ENCODE data around the gene PLCB1. TPM values are rescaled to one million over a fixed set of nuclear protein-coding genes. Genes with fewer than 3 reads are reported as not detected.
"Not testable (repeated sequence)": the region's sequence is repeated elsewhere in the genome, so short reads cannot be mapped to it uniquely, and the experiment has no call there.

The PLCB1 gene
- total and polyA plus RNA-seq, 5 experiments from 2014 or later, result 1.4 to 3.8 (median 2.8) TPM

DNA sequence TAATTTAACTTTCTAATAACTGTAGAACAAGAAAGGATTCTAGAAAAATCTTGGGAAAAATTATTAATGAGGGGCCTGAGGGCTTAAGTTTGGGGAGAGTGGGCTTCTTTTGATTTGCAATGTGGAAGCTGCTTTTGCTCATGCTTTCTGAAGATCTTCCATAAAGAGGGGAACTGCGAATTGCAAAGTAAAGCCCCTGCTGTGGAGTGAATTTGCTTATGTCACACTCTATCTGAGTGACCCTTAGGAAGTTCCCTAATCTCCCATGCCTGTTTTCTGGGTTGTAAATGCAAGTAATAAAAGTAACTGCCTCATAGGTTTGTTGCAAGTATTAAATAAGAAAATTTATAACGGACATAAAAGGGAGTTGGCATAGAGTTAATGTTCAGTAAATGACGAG lies 301.2 kb downstream of the PLCB1 start:
- H3K27me3 Mint-ChIP-seq, result no peaks in the 10 kb centered on the region
- no peak for DNase-seq
- peaks cover 0 to 2% (median 0%) of the 10 kb centered on the region in 3 donors for H3K36me3 Mint-ChIP-seq
- no peak overlapping the region for H3K4me3 Mint-ChIP-seq
- no peak overlapping the region for H3K27ac Mint-ChIP-seq
- no peaks in the 10 kb centered on the region for H3K9me3 Mint-ChIP-seq
- no peak for ATAC-seq
- POLR2A ChIA-PET, result no interaction called here
- H3K4me1 Mint-ChIP-seq, result peaks cover 0 to 19% (median 0%) of the 10 kb centered on the region in 4 donors

DNA sequence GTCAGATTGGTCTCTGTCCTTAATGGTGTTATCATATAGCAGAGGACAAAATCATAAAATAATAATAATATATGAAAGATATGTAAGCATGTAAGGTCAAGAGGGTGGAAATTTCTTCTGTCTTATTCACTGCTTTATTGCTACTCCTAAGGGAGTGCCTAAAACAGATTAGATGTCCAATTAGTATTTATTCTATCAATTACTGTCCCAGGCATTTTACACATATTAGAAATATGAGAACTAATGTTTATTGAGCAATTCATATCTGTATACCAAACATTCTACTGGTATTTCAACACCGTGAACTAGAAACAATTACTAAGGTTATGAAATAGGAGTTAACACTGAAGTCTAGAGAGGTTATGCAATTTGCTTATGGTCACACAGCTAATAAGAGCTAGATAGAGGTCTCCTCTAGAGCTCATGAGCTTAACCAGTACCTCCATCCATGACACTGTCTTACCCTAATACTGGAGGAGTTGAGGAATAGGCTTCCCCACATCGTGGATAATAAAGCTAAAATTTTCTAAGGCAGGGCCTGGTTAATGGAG lies 302.3 kb downstream of the PLCB1 start:
- Mint-ChIP-seq H3K9me3 (no peaks in the 10 kb centered on the region), H3K36me3 (peaks cover 0 to 2% (median 0%) of the 10 kb centered on the region in 3 donors), H3K27ac (no peak overlapping the region), H3K4me3 (no peak overlapping the region), H3K4me1 (peaks cover 0 to 10% (median 0%) of the 10 kb centered on the region in 4 donors), H3K27me3 (no peaks in the 10 kb centered on the region)
- no peak for ATAC-seq
- POLR2A ChIA-PET, result no interaction called here
- DNase-seq, result no peak

DNA sequence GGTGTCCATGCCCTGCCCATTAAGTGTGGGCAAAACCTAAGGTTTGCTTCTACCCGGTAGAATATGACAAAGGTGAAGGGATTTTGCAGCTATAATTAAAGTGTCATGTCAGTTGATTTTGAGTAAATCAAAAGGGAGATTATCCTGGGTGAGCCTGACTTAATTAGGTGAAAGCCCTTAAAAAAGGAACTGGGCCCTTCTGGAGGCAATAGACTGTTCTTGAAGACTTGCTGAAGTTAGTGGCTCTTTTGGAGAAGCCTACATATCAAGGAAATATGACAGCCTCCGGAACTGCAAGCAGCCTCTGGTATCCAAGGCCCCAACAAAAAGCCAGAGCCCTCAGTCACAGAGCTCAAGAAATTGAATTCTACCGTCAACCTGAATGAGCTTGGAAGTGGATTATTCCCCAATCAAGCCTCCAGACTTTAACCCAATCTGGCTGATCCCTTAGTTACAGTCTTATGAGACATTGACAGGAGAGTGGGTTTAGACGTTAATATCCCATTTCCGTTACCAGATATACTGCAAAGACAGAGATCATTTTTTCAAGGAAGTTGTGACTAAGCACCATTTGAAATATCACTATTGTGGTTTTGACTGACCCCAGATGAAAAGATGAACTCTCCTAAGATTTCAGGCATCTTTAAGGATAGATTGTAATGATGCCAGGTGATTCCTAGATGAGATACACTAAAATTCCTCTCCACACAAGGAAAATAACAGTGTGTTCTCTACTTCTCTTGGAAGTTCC lies 303.4 kb downstream of the PLCB1 start:
- Mint-ChIP-seq H3K27me3 (no peaks in the 10 kb centered on the region), H3K4me3 (no peak overlapping the region), H3K36me3 (peaks cover 0 to 2% (median 0%) of the 10 kb centered on the region in 3 donors), H3K9me3 (no peaks in the 10 kb centered on the region), H3K4me1 (peaks cover 0 to 6% (median 0%) of the 10 kb centered on the region in 4 donors), H3K27ac (no peak overlapping the region)
- ATAC-seq, result no peak
- DNase-seq, result no peak
- POLR2A ChIA-PET, result no interaction called here

DNA sequence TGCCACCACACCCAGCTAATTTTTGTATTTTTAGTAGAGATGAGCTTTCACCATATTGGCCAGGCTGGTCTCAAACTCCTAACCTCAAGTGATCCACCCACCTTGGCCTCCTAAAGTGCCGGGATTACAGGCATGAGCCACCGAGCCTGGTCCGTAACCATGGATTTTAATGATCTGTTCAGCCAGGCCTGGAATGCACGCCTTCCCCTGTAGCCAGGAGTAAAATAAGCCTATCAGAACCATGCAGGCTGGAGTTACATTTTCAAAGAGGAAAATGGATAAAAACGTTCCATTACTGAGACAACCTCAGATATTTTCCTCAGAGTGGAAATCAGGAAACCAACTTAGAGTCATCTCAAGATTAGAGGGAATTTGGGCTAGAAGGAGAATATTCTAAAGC lies 304.9 kb downstream of the PLCB1 start:
- H3K36me3 Mint-ChIP-seq, H3K4me1 Mint-ChIP-seq, H3K4me3 Mint-ChIP-seq, ATAC-seq, H3K9me3 Mint-ChIP-seq, DNase-seq, H3K27me3 Mint-ChIP-seq, H3K27ac Mint-ChIP-seq, POLR2A ChIA-PET: not testable (repeated sequence)

DNA sequence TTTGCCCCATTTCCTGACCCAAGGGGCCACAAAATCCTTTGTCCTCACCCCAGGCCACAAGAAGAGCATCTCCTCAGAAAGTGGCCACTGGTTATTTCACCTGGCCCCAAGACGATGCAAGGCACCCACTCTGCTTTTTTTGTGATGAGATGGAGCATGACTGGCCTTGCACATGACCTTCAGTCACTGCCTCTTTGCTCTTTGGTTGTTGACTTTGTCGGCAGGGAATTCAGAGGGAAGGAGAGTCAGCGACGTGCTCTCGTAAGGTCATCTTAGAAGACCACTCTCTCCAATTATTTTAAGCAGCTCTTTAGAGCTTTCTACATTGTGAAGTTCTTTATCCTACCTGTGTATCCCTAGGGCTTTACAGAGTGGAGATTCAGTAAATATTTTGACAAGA lies 306.7 kb downstream of the PLCB1 start:
- no peak for DNase-seq
- H3K27me3 Mint-ChIP-seq, result no peaks in the 10 kb centered on the region
- H3K9me3 Mint-ChIP-seq, result peaks cover 0 to 2% (median 0%) of the 10 kb centered on the region in 9 donors
- POLR2A ChIA-PET, result no interaction called here
- H3K4me1 Mint-ChIP-seq, result peaks cover 0 to 6% (median 0%) of the 10 kb centered on the region in 4 donors
- no peak overlapping the region for H3K4me3 Mint-ChIP-seq
- H3K36me3 Mint-ChIP-seq, result peaks cover 0 to 4% (median 0%) of the 10 kb centered on the region in 3 donors
- no peak overlapping the region for H3K27ac Mint-ChIP-seq
- no peak for ATAC-seq

DNA sequence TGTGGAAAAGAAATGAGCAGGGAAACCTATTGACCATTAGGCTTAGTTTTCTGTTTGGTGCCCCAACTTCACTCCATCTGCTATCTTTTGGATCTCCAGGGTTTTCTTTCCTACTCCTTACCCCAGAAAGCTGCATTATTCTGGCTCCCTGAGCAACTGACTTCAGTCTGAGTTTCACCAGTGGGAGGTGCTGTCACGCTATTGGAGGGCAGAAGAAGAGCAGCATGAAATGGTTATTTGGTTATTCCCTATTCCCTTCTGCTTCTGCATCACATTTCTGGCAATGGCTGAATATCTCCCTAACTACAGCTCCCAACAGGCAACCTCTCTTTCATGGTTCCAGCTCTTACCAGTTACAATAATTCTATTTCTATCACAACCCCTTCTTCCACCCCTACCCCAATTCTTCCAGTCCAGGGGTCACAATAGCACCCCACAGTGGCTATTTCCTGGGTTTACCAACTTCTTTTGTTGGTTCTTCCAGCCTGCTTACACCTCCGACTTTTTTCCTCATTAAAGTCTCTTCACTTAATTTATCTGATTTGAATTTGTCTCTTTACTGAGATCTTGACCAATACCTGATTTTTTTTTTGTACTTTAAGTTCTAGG lies 311.5 kb downstream of the PLCB1 start:
- Mint-ChIP-seq H3K27me3 (no peaks in the 10 kb centered on the region), H3K36me3 (peaks cover 0 to 5% (median 0%) of the 10 kb centered on the region in 3 donors), H3K27ac (peak overlapping the region in 1 of 10 donors; percentile 11), H3K4me3 (no peak overlapping the region), H3K9me3 (peaks cover 0 to 5% (median 0%) of the 10 kb centered on the region in 9 donors), H3K4me1 (no peaks in the 10 kb centered on the region)
- POLR2A ChIA-PET, result no interaction called here
- ATAC-seq (no peak), DNase-seq (no peak)

DNA sequence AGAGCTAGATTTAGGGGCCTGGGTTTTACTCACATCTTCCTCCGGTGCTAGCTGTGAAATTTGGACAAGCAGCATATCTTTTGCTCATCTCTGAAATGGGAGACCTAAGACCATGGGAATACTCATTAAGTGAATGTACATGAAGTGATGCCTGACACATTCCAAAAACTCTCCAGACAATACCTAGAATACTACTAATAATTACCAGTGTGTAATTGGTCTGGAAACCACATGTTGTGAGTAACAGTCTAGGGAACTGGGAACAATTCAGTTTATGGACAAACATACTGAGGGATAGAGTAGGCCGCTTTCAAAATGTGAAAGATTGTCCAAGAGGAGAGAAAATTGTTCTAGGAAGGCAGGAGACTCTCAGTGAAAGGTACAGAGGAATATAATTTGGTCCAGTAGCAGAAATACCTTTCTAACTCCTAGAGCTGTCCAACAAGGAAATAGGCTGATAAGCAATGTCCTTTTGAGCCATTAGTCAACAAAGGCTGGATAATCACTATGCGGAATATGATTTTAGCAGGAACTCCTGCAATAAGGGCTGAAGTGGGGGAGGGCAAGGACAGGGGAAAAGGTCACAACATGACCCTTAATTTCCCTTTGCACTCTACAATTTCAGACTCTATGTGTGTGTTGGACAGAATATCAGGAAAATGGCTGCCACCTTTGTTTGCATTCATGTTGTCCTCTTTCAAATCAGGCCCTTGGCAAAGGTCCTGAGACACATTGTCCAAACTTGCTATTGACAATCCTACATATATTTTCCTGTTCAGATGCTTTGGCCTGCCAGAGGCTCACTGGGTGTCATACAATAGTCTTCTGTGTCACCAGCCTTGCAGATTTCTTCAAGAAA lies 315.4 kb downstream of the PLCB1 start:
- H3K9me3 Mint-ChIP-seq, result peaks cover 0 to 5% (median 0%) of the 10 kb centered on the region in 9 donors
- ATAC-seq, result no peak
- no peaks in the 10 kb centered on the region for H3K27me3 Mint-ChIP-seq
- POLR2A ChIA-PET, result no interaction called here
- DNase-seq, result no peak
- H3K27ac Mint-ChIP-seq, result no peak overlapping the region
- H3K36me3 Mint-ChIP-seq, result peaks cover 0 to 5% (median 0%) of the 10 kb centered on the region in 3 donors
- H3K4me3 Mint-ChIP-seq, result no peak overlapping the region
- no peaks in the 10 kb centered on the region for H3K4me1 Mint-ChIP-seq

DNA sequence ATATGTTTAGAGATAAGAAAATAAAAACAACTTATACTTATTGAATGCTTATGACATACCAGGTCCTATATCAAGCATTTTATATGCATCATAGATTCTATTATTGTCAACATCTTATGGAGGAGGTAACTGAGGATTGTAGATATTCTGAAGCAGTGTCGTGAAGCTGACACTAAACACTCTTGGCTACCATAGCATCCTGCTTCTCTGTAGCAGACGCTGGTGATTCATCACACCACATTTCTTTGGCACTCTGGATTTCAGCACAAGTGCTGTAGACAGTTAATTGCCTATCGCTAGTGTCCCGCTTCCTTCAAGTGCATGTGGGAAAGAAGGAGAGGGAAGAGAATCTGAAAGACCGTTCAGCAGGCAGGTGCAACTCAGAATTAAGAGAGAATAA lies 317.1 kb downstream of the PLCB1 start:
- DNase-seq, result no peak

DNA sequence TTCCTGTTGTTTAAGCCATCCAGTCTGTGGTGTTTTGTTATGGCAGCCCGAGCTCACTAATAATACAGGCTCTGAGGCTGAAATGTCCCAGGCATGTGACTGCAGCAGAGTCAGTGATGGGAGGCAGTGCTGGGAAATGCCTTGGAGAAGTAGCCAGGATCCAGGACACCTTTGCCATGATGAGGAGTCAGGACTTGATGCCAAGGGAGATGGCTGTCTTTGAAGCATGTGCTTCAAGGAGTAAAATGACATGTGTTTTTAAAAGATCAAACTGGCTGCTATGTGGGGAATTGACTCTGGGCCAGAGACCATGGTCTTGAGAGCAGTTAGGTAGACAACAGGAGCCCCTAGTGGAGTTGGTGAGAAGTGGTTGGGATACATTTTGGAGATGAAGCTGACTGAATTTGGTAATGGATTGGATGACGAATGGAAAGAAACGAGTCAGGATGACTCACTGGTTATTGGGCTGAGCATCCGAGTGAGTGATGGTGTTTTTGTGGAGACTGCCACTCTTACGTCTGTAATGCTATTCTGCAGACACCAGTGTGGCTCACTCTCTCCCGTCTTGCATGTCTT lies 322.2 kb downstream of the PLCB1 start:
- no peak for ATAC-seq
- H3K4me1 Mint-ChIP-seq, result peaks cover 0 to 3% (median 0%) of the 10 kb centered on the region in 4 donors
- H3K36me3 Mint-ChIP-seq, result no peaks in the 10 kb centered on the region
- DNase-seq, result no peak
- H3K27me3 Mint-ChIP-seq, result peaks cover 0 to 4% (median 0%) of the 10 kb centered on the region in 5 donors
- H3K4me3 Mint-ChIP-seq, result no peak overlapping the region
- POLR2A ChIA-PET, result no interaction called here
- no peak overlapping the region for H3K27ac Mint-ChIP-seq
- H3K9me3 Mint-ChIP-seq, result peaks cover 0 to 1% (median 0%) of the 10 kb centered on the region in 9 donors

More for the DNA sequence above, 317.1 kb downstream of the PLCB1 start:
- Mint-ChIP-seq H3K36me3 (no peaks in the 10 kb centered on the region), H3K27me3 (no peaks in the 10 kb centered on the region), H3K9me3 (peaks cover 0 to 5% (median 0%) of the 10 kb centered on the region in 9 donors), H3K4me1 (no peaks in the 10 kb centered on the region), H3K27ac (no peak overlapping the region), H3K4me3 (no peak overlapping the region)
- ATAC-seq, result no peak
- POLR2A ChIA-PET, result no interaction called here

DNA sequence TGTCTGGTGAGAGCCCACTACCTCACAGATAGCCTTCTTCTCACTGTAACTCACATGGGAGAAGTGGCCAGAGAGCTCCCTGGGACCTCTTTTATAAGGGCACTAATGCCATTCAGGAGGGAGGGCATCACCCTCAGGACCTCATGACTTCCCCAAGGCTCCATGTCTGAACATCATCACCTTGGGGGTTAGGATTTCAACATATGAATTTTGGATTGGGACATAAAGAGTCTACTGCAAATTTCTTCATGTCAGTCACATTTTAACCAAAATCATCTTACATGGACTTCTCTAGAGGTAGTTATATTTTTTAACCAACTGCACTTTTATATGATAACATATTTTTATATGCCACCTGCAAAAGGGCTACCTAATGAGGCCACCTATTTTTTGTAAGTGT lies 324.7 kb downstream of the PLCB1 start:
- POLR2A ChIA-PET, result no interaction called here

DNA sequence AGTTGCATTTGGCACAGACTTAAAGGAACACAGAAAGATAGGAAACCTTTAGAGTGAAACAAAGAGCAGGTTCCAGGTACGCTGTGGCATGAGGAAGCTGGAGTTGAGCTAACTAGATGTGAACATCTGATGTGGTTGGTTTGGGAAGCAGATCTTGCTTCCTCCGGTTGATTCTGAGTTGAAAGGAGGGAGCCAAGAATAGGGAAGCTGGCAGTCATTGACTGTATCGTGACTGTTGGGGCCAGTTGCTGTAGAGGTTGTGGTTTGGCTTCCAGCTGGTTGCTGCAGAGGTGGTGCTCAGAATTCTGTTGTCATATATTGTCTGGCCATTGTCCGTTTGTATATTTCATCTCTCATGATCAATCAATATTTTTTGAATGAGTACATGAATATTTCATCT lies 325.9 kb downstream of the PLCB1 start:
- POLR2A ChIA-PET, result no interaction called here
- Mint-ChIP-seq H3K4me1 (peaks cover 0 to 3% (median 0%) of the 10 kb centered on the region in 4 donors), H3K9me3 (peaks cover 0 to 1% (median 0%) of the 10 kb centered on the region in 9 donors), H3K27me3 (peaks cover 0 to 4% (median 0%) of the 10 kb centered on the region in 5 donors), H3K36me3 (no peaks in the 10 kb centered on the region), H3K4me3 (no peak overlapping the region), H3K27ac (no peak overlapping the region)
- ATAC-seq (no peak), DNase-seq (no peak)

More for the DNA sequence above, 324.7 kb downstream of the PLCB1 start:
- Mint-ChIP-seq H3K27me3 (peaks cover 0 to 4% (median 0%) of the 10 kb centered on the region in 5 donors), H3K9me3 (peaks cover 0 to 1% (median 0%) of the 10 kb centered on the region in 9 donors), H3K4me1 (peaks cover 0 to 3% (median 0%) of the 10 kb centered on the region in 4 donors), H3K27ac (no peak overlapping the region), H3K4me3 (no peak overlapping the region), H3K36me3 (no peaks in the 10 kb centered on the region)
- DNase-seq (no peak), ATAC-seq (no peak)

DNA sequence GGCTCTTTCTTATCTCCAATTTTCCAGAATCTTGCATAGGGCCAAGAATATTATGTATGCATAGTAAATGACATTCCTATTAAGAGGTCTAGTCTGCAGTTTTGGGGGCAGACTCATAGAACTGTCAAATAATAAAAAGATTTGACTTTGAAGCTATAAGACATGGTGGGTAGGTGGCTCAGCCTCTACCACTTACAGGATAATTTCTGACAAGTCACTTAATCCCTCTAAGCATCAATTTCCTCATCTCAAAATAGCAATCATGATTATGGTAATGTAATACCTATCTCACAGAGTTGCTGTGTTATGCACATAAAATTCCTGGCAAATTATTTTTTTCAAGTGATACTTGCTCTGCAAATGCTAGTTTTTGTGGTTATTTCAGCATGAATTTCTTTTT lies 329.1 kb downstream of the PLCB1 start:
- ATAC-seq (no peak), DNase-seq (no peak)
- POLR2A ChIA-PET, result no interaction called here
- Mint-ChIP-seq H3K9me3 (peaks cover 0 to 21% (median 11%) of the 10 kb centered on the region in 9 donors), H3K27ac (no peak overlapping the region), H3K4me1 (peaks cover 0 to 3% (median 0%) of the 10 kb centered on the region in 4 donors), H3K4me3 (no peak overlapping the region), H3K27me3 (peaks cover 0 to 4% (median 0%) of the 10 kb centered on the region in 5 donors), H3K36me3 (peaks cover 0 to 12% (median 9%) of the 10 kb centered on the region in 3 donors)

All from naive thymus-derived CD8-positive, alpha-beta T cell (primary cell).